Gastroesophageal sphincter (tissue), 4 donors: ENCODE results near the gene BANF2. TPM values are rescaled to one million over a fixed set of nuclear protein-coding genes. Genes with fewer than 3 reads are reported as not detected.

ENCODE experiments used
- ATAC-seq: fragments of 150-250 bp; one replicate; pipeline ENCODE4 v1.9.1; 2016; ENCODE audit warnings: mild to moderate bottlenecking, moderate library complexity
- H3K27ac ChIP-seq, 4 donors: fragments of 200-600 bp; sonication (generic) in 3 of 4; 1 replicate in 3 of 4; 2 replicates in 1 of 4; pipeline ENCODE4 v1.5.1; 2016 to 2019
- H3K27me3 ChIP-seq: fragments of 200-600 bp; sonication (generic); one replicate; pipeline ENCODE4 v1.5.1; 2019
- H3K36me3 ChIP-seq, 2 donors: fragments of 200-600 bp; sonication (generic); one replicate each; pipeline ENCODE4 v1.5.1; 2019; ENCODE audit warnings: control low read depth in 1 of 2
- H3K4me1 ChIP-seq, 3 donors: fragments of 200-600 bp; sonication (generic); 1 replicate in 2 of 3; 2 replicates in 1 of 3; pipeline ENCODE4 v1.5.1; 2016 to 2019; ENCODE audit warnings: control low read depth in 2 of 3
- H3K4me3 ChIP-seq, 2 donors: fragments of 200-600 bp; sonication (generic); one replicate each; pipeline ENCODE4 v1.5.1; 2019; ENCODE audit warnings: mild to moderate bottlenecking in 1 of 2, moderate library complexity in 1 of 2
- H3K9me3 ChIP-seq, 3 donors: fragments of 200-600 bp; sonication (generic); one replicate each; pipeline ENCODE4 v1.5.1; 2017 to 2019; ENCODE audit warnings: control low read depth in 2 of 3
- EP300 ChIP-seq: sonication (generic); formaldehyde crosslinking; IDR thresholded peaks from one replicate; pipeline ENCODE4 v1.6.1; 2017; ENCODE audit warnings: antibody characterized with exemption, mild to moderate bottlenecking
- POLR2A ChIP-seq, 2 donors: fragments of 450-650 bp; IDR thresholded peaks; one replicate each; pipeline ENCODE4 v1.6.1; 2017; ENCODE audit warnings: antibody characterized with exemption in 2 of 2, mild to moderate bottlenecking in 2 of 2, moderate library complexity in 1 of 2
- POLR2AphosphoS5 ChIP-seq: sonication (generic); formaldehyde crosslinking; IDR thresholded peaks from one replicate; pipeline ENCODE4 v1.6.1; 2017; ENCODE audit warnings: antibody characterized with exemption
- WGBS, 2 donors: methylation state at CpG; one replicate each; pipeline ENCODE4 v1.1.5; 2018; ENCODE audit warnings: low coverage in 1 of 2; 5-methylcytosine and 5-hydroxymethylcytosine counted together
- total RNA-seq, 4 donors: library from RNA; depleted of rRNA; stranded (reverse); fragments of >200 nt; gene quantifications; one replicate each; pipeline ENCODE4 v1.1.0, GENCODE V29; 2016
- TF ChIP-seq, protein P1 (sequence below), 4 experiments: fragments of 200-600 bp in 2 of 4; fragments of 450-650 bp in 2 of 4; sonication (generic) in 1 of 4; IDR thresholded peaks; one replicate each; pipeline ENCODE4 v1.5.1; 2017 to 2019; ENCODE audit warnings: antibody characterized with exemption in 4 of 4, mild to moderate bottlenecking in 2 of 4, moderate library complexity in 2 of 4

The BANF2 gene
- total RNA-seq, 4 donors from 2014 or later: not detected

DNA sequence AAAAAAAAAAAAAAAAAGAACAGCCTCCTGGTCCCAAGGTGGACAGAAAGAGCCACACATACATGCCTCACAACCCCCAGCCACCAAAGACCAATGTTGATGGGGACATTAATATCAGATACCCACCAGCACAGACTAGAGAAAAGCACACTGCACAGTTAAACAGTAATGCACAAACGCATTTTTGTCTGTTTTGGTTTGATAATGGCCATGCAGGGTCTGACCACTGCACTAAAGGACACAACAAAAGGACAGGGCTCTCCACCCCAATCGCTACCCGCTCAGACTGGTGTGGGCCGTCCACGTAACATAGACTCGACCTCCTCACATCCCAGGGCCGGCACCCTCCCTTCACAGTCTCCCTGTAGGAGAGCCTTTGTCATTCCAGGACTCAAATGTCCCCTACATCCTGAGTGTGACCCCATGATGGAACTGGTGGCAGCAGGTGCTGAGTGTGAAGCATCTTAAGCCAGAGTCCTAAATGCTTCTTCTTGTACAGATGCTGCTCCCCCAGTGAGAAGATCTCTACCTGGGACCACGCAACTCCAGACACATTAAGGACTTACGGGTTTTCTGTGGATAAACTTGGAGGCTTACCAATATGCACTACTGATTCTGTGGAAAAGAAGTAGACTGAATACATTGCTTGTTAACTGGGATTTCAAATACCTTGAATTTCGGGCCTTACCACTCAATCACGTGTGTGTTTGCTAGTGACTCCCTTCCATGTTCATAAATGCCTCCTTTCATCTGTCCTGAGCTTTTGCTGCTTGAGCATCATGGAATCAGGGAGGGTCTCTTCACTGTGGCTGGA, 45.7 kb upstream of the BANF2 start:
- Histone ChIP-seq H3K9me3 (peaks cover 0 to 6% (median 0%) of the 10 kb centered on the region in 3 donors), H3K4me3 (no peak overlapping the region), H3K27ac (no peak overlapping the region), H3K36me3 (peaks cover 0 to 18% of the 10 kb centered on the region in 2 donors), H3K27me3 (no peaks in the 10 kb centered on the region), H3K4me1 (peaks cover 0 to 69% (median 38%) of the 10 kb centered on the region in 3 donors)
- TF ChIP-seq POLR2AphosphoS5: no peak
- no peak for TF ChIP-seq EP300
- TF ChIP-seq, protein P1, sequence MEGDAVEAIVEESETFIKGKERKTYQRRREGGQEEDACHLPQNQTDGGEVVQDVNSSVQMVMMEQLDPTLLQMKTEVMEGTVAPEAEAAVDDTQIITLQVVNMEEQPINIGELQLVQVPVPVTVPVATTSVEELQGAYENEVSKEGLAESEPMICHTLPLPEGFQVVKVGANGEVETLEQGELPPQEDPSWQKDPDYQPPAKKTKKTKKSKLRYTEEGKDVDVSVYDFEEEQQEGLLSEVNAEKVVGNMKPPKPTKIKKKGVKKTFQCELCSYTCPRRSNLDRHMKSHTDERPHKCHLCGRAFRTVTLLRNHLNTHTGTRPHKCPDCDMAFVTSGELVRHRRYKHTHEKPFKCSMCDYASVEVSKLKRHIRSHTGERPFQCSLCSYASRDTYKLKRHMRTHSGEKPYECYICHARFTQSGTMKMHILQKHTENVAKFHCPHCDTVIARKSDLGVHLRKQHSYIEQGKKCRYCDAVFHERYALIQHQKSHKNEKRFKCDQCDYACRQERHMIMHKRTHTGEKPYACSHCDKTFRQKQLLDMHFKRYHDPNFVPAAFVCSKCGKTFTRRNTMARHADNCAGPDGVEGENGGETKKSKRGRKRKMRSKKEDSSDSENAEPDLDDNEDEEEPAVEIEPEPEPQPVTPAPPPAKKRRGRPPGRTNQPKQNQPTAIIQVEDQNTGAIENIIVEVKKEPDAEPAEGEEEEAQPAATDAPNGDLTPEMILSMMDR (IDR thresholded peaks at IDR 0.05): no peak
- TF ChIP-seq POLR2A (IDR thresholded peaks at IDR 0.05): no peak
- 79 to 89% methylated on average over 5 to 6 of the region's 11 CpGs for WGBS, 2 donors
- no peak for ATAC-seq

DNA sequence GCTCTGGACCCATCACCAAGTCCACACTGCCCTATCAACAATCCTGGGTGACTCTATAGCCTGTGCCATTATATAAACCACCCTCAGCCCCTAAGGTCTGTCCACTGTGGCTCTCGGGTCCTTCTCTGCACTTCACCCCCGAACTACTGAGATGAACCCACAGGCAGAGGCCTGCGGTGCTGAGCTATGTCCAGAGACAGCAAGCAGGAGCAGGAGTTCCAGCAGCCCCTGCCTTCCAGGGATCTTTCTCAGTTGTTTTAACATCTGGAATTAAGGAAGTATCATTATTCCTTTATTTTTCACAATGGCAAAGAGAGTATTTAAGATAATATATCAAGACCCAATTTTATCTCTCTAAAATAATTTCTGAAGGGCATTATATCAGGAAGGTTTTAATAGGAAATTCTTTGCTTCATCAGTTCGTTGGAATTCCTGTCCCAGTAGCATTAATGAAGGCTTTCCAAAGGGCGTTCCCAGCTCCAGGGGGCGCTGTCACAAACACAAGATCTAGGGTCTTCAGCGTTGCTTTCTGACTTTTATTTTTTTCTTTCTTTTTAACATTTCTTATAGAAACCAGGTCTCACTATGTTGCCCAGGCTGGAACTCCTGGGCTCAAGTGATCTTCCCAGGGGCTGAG, 45.0 kb upstream of the BANF2 start:
- no peak for ATAC-seq
- peak overlapping the region in 1 of 4 donors; percentile 48 for H3K27ac ChIP-seq
- peaks cover 0 to 66% (median 32%) of the 10 kb centered on the region in 3 donors for H3K4me1 ChIP-seq
- H3K4me3 ChIP-seq: no peak overlapping the region
- peaks cover 0 to 6% (median 0%) of the 10 kb centered on the region in 3 donors for H3K9me3 ChIP-seq
- WGBS, 2 donors: 25 to 53% methylated on average over 4 to 5 of the region's 7 CpGs
- TF ChIP-seq, protein P1 (IDR thresholded peaks at IDR 0.05): peak in 3 of 4 experiments; percentile 26 to 40 (median 39)
- TF ChIP-seq EP300: no peak
- H3K27me3 ChIP-seq: no peaks in the 10 kb centered on the region
- H3K36me3 ChIP-seq: peaks cover 0 to 22% of the 10 kb centered on the region in 2 donors

DNA sequence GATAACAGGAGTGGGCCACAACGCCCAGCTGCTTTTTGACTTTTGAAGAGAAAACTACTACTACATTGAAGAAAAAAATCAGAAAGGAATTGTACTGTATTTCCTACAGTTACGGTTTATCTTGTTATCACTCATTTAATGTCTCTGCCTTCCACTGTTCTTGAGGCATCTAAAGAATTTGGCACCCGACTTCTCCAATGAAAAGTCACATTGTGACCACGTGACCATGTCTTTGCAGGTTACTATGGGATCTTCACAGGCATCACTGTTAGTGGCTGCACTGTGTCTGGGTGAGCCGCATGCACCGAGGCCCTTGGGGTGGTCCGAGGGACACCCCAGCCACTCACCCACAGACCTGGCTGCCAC, 44.5 kb upstream of the BANF2 start:
- no peak overlapping the region for H3K4me3 ChIP-seq
- no peaks in the 10 kb centered on the region for H3K27me3 ChIP-seq
- ATAC-seq: peak; percentile 29
- peak overlapping the region in 1 of 4 donors; percentile 48 for H3K27ac ChIP-seq
- H3K36me3 ChIP-seq: peaks cover 0 to 25% of the 10 kb centered on the region in 2 donors
- WGBS, 2 donors: 57 to 59% methylated on average over 6 to 7 of the region's 7 CpGs
- peaks cover 0 to 66% (median 27%) of the 10 kb centered on the region in 3 donors for H3K4me1 ChIP-seq
- peaks cover 0 to 6% (median 0%) of the 10 kb centered on the region in 3 donors for H3K9me3 ChIP-seq
- no peak for TF ChIP-seq POLR2A (IDR thresholded peaks at IDR 0.05)

DNA sequence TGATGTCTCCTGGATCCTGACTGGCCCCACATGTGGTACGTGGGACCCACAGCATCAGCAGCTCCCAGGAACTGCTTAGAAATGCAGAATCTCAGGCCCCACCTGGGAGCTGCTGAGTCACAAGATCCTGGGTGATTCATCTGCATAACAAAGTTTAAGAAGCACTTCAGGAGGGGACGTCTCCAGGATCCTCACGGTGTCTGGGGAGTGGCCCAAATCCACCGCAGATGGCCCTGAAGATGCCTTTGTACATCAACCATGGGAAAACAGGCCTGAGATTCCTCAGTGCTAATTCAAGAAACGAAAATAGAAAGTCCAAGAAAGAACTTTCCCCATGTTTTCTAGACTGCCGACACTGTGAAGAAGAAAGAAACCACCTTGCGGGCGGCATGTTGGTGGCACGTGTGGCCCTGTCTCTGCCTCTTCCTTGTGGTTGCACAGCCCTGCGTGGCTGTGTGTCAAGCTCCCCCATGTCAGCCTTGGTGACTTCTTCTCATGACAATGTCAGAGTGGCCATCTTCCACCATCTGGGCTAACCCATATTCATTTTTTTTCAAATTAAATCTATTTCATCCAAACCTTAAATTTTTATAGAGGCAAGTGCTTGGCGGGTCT, 43.8 kb upstream of the BANF2 start:
- Histone ChIP-seq H3K4me1 (peaks cover 0 to 66% (median 24%) of the 10 kb centered on the region in 3 donors), H3K36me3 (peaks cover 0 to 25% of the 10 kb centered on the region in 2 donors), H3K4me3 (no peak overlapping the region), H3K9me3 (peaks cover 0 to 6% (median 0%) of the 10 kb centered on the region in 3 donors), H3K27me3 (no peaks in the 10 kb centered on the region), H3K27ac (peak overlapping the region in 2 of 4 donors; percentile 21 to 48)
- TF ChIP-seq POLR2A (IDR thresholded peaks at IDR 0.05) (no peak), POLR2AphosphoS5 (no peak), EP300 (no peak)
- ATAC-seq: no peak
- 76 to 90% methylated on average over 4 to 11 of the region's 11 CpGs for WGBS, 2 donors

- H3K9me3 ChIP-seq: peaks cover 0 to 6% (median 0%) of the 10 kb centered on the region in 3 donors
- TF ChIP-seq EP300 (no peak), POLR2A (IDR thresholded peaks at IDR 0.05) (no peak), POLR2AphosphoS5 (no peak)
- TF ChIP-seq, protein P1 (IDR thresholded peaks at IDR 0.05): no peak
- no peak for ATAC-seq
- WGBS, 2 donors: 85 to 96% methylated on average over 2 to 5 of the region's 9 CpGs
- H3K4me1 ChIP-seq: peaks cover 0 to 66% (median 19%) of the 10 kb centered on the region in 3 donors
- no peak overlapping the region for H3K27ac ChIP-seq
- H3K27me3 ChIP-seq: no peaks in the 10 kb centered on the region
- H3K4me3 ChIP-seq: no peak overlapping the region
- peaks cover 0 to 25% of the 10 kb centered on the region in 2 donors for H3K36me3 ChIP-seq
Observed at GRCh38 chr20:17657079-17657825, 42.5 kb upstream of the BANF2 start.
